Peyer's patch (tissue), 4 donors: ENCODE data around the gene HNRNPA3. TPM values are rescaled to one million over a fixed set of nuclear protein-coding genes. Genes with fewer than 3 reads are reported as not detected.

Source experiments
- DNase-seq, 3 donors: peaks; one replicate each; pipeline ENCODE4 v3.0.0-alpha.2; 2017 to 2019
- H3K27ac ChIP-seq, 4 donors: fragments of 200-600 bp; sonication (generic); one replicate each; pipeline ENCODE4 v1.5.1; 2016 to 2019
- H3K27me3 ChIP-seq, 2 donors: fragments of 200-600 bp; sonication (generic); one replicate each; pipeline ENCODE4 v1.5.1; 2019
- H3K36me3 ChIP-seq, 3 donors: fragments of 200-600 bp; sonication (generic); one replicate each; pipeline ENCODE4 v1.5.1; 2016 to 2019
- H3K4me1 ChIP-seq, 4 donors: fragments of 200-600 bp; sonication (generic); one replicate each; pipeline ENCODE4 v1.5.1; 2016 to 2019
- H3K4me3 ChIP-seq, 4 donors: fragments of 200-600 bp; sonication (generic); 1 replicate in 3 of 4; 2 replicates in 1 of 4; pipeline ENCODE4 v1.5.1; 2016 to 2019; ENCODE audit warnings: mild to moderate bottlenecking in 1 of 4
- H3K9me3 ChIP-seq, 4 donors: fragments of 200-600 bp; sonication (generic); one replicate each; pipeline ENCODE4 v1.5.1; 2016 to 2019; ENCODE audit warnings: mild to moderate bottlenecking in 1 of 4
- CTCF ChIP-seq, 6 experiments: fragments of 450-650 bp in 4 of 6; fragments of 200-600 bp in 2 of 6; sonication (generic) in 1 of 6; IDR thresholded peaks; one replicate each; pipeline ENCODE4 v1.5.1; 2017 to 2019; ENCODE audit warnings: antibody characterized with exemption in 6 of 6, mild to moderate bottlenecking in 3 of 6, moderate library complexity in 1 of 6
- POLR2A ChIP-seq, 2 donors: fragments of 450-650 bp; IDR thresholded peaks; one replicate each; pipeline ENCODE4 v1.5.1; 2017; ENCODE audit warnings: antibody characterized with exemption in 2 of 2, mild to moderate bottlenecking in 2 of 2, moderate library complexity in 2 of 2
- total RNA-seq, 4 donors: library from RNA; depleted of rRNA; stranded (reverse); fragments of >200 nt; gene quantifications; one replicate each; pipeline ENCODE4 v1.1.0, GENCODE V29; 2016

Gene HNRNPA3
- total RNA-seq, 4 donors from 2014 or later, result 40.8 to 112 (median 60.5) TPM

- H3K4me1 ChIP-seq, result peaks cover 0 to 37% (median 0%) of the 10 kb centered on the region in 4 donors
- DNase-seq, result no peak
- H3K36me3 ChIP-seq, result no peaks in the 10 kb centered on the region
- TF ChIP-seq CTCF (IDR thresholded peaks at IDR 0.05), result no peak
- TF ChIP-seq POLR2A (IDR thresholded peaks at IDR 0.05), result no peak
- H3K27ac ChIP-seq, result no peak overlapping the region
- H3K9me3 ChIP-seq, result no peaks in the 10 kb centered on the region
- H3K27me3 ChIP-seq, result no peaks in the 10 kb centered on the region
- no peak overlapping the region for H3K4me3 ChIP-seq
Measured at GRCh38 chr2:177169810-177170514, 42.6 kb upstream of the HNRNPA3 start.

GRCh38 chr2:177171418-177171865 lies 41.2 kb upstream of the HNRNPA3 start:
- H3K4me1 ChIP-seq, result peaks cover 0 to 25% (median 0%) of the 10 kb centered on the region in 4 donors
- H3K27me3 ChIP-seq, result no peaks in the 10 kb centered on the region
- H3K9me3 ChIP-seq, result no peaks in the 10 kb centered on the region
- H3K4me3 ChIP-seq, result no peak overlapping the region
- H3K27ac ChIP-seq, result no peak overlapping the region
- no peak for DNase-seq
- no peaks in the 10 kb centered on the region for H3K36me3 ChIP-seq
- TF ChIP-seq POLR2A (IDR thresholded peaks at IDR 0.05), result no peak
- no peak for TF ChIP-seq CTCF (IDR thresholded peaks at IDR 0.05)

- H3K36me3 ChIP-seq, result no peaks in the 10 kb centered on the region
- H3K4me3 ChIP-seq, result no peak overlapping the region
- no peak overlapping the region for H3K27ac ChIP-seq
- H3K4me1 ChIP-seq, result peaks cover 0 to 25% (median 0%) of the 10 kb centered on the region in 4 donors
- no peaks in the 10 kb centered on the region for H3K27me3 ChIP-seq
- no peak for DNase-seq
- no peaks in the 10 kb centered on the region for H3K9me3 ChIP-seq
- TF ChIP-seq POLR2A (IDR thresholded peaks at IDR 0.05), result no peak
- TF ChIP-seq CTCF (IDR thresholded peaks at IDR 0.05), result no peak
Measured at GRCh38 chr2:177172034-177172880, 40.3 kb upstream of the HNRNPA3 start.

- no peak for TF ChIP-seq POLR2A (IDR thresholded peaks at IDR 0.05)
- TF ChIP-seq CTCF (IDR thresholded peaks at IDR 0.05), result no peak
- Histone ChIP-seq H3K4me1 (peaks cover 0 to 29% (median 0%) of the 10 kb centered on the region in 4 donors), H3K9me3 (no peaks in the 10 kb centered on the region), H3K36me3 (no peaks in the 10 kb centered on the region), H3K4me3 (no peak overlapping the region), H3K27ac (no peak overlapping the region), H3K27me3 (no peaks in the 10 kb centered on the region)
- DNase-seq, result no peak
Measured at GRCh38 chr2:177174486-177174885, 38.1 kb upstream of the HNRNPA3 start.

- H3K36me3 ChIP-seq, result no peaks in the 10 kb centered on the region
- H3K27me3 ChIP-seq, result no peaks in the 10 kb centered on the region
- no peak overlapping the region for H3K27ac ChIP-seq
- H3K4me3 ChIP-seq, result no peak overlapping the region
- TF ChIP-seq CTCF (IDR thresholded peaks at IDR 0.05) (no peak), POLR2A (IDR thresholded peaks at IDR 0.05) (no peak)
- no peaks in the 10 kb centered on the region for H3K9me3 ChIP-seq
- H3K4me1 ChIP-seq, result peaks cover 0 to 18% (median 0%) of the 10 kb centered on the region in 4 donors
- no peak for DNase-seq
Measured at GRCh38 chr2:177175917-177176668, 36.5 kb upstream of the HNRNPA3 start.
